BE2C (cell line): Measurements from ENCODE around the gene POLRMT.
"Not testable (repeated sequence)": the region's sequence is repeated elsewhere in the genome, so short reads cannot be mapped to it uniquely, and the experiment has no call there.

Experiments
- DNase-seq: peaks from one replicate; pipeline ENCODE4 v3.0.0-alpha.2; 2020
- H3K27me3 ChIP-seq: fragments of 250-450 bp; sonication (Bioruptor Pico); 2 replicates; pipeline ENCODE4 v1.5.1; 2020; ENCODE audit warnings: mild to moderate bottlenecking
- H3K36me3 ChIP-seq: fragments of 250-450 bp; sonication (Bioruptor Pico); 2 replicates; pipeline ENCODE4 v1.5.1; 2020; ENCODE audit warnings: mild to moderate bottlenecking
- H3K4me1 ChIP-seq: fragments of 250-450 bp; sonication (Bioruptor Pico); 2 replicates; pipeline ENCODE4 v1.5.1; 2020
- H3K4me3 ChIP-seq: 2 replicates; pipeline ENCODE4 v1.5.1; 2011; ENCODE audit warnings: low read depth, low read length
- H3K9me3 ChIP-seq: fragments of 250-450 bp; sonication (Bioruptor Pico); 2 replicates; pipeline ENCODE4 v1.5.1; 2020
- CTCF ChIP-seq: IDR thresholded peaks from 2 replicates; pipeline ENCODE4 v1.5.1; 2012; ENCODE audit warnings: mild to moderate bottlenecking, low read depth, low read length

The POLRMT gene

GRCh38 chr19:632579-633067 lies 714 bp downstream of the POLRMT start:
- no peaks in the 10 kb centered on the region for H3K9me3 ChIP-seq
- DNase-seq, result peak; percentile 66
- peaks cover 24% of the 10 kb centered on the region for H3K36me3 ChIP-seq
- no peaks in the 10 kb centered on the region for H3K27me3 ChIP-seq
- peaks cover 2% of the 10 kb centered on the region; the same call in 1 of the 2 replicates for H3K4me1 ChIP-seq
- H3K4me3 ChIP-seq, result peak overlapping the region; percentile 92
- TF ChIP-seq CTCF, result no peak

GRCh38 chr19:629961-630714 lies 3.2 kb downstream of the POLRMT start:
- Histone ChIP-seq H3K4me3 (no peak overlapping the region), H3K36me3 (peaks cover 36% of the 10 kb centered on the region), H3K9me3 (no peaks in the 10 kb centered on the region), H3K4me1 (peaks cover 2% of the 10 kb centered on the region; the same call in 1 of the 2 replicates), H3K27me3 (no peaks in the 10 kb centered on the region)
- TF ChIP-seq CTCF, result peak; percentile 1; the same call in 1 of the 2 replicates
- DNase-seq, result no peak

GRCh38 chr19:629515-629914 lies 3.8 kb downstream of the POLRMT start:
- peak; percentile 25; the same call in 1 of the 2 replicates for TF ChIP-seq CTCF
- not testable (repeated sequence) for H3K9me3 ChIP-seq, H3K4me3 ChIP-seq, H3K27me3 ChIP-seq, H3K4me1 ChIP-seq
- peaks cover 43% of the 10 kb centered on the region for H3K36me3 ChIP-seq
- DNase-seq, result peak; percentile 83

GRCh38 chr19:628168-628567 lies 5.2 kb downstream of the POLRMT start:
- H3K36me3 ChIP-seq, result peaks cover 56% of the 10 kb centered on the region
- H3K4me3 ChIP-seq, result no peak overlapping the region
- no peaks in the 10 kb centered on the region for H3K9me3 ChIP-seq
- TF ChIP-seq CTCF, result peak; percentile 53
- DNase-seq, result no peak
- H3K4me1 ChIP-seq, result peaks cover 8% of the 10 kb centered on the region
- H3K27me3 ChIP-seq, result no peaks in the 10 kb centered on the region

- H3K27me3 ChIP-seq, H3K4me1 ChIP-seq, DNase-seq, H3K9me3 ChIP-seq, H3K4me3 ChIP-seq: not testable (repeated sequence)
- H3K36me3 ChIP-seq, result peaks cover 67% of the 10 kb centered on the region
These were observed 6.8 kb downstream of the POLRMT start for GRCh38 chr19:626566-626965.

GRCh38 chr19:625257-625656 lies 8.1 kb downstream of the POLRMT start:
- H3K4me1 ChIP-seq, result peaks cover 8% of the 10 kb centered on the region
- no peak overlapping the region for H3K4me3 ChIP-seq
- no peak for DNase-seq
- no peaks in the 10 kb centered on the region for H3K9me3 ChIP-seq
- TF ChIP-seq CTCF, result no peak
- peaks cover 69% of the 10 kb centered on the region for H3K36me3 ChIP-seq
- H3K27me3 ChIP-seq, result no peaks in the 10 kb centered on the region
